CD1c-positive myeloid dendritic cell (primary cell): Measurements from ENCODE around the gene TNFAIP3.
A peak's percentile ranks its signal among the peaks of the same experiment; 100 is the strongest.
"Not testable (repeated sequence)": the region's sequence is repeated elsewhere in the genome, so short reads cannot be mapped to it uniquely, and the experiment has no call there.

ENCODE experiments used
- DNase-seq: peaks from one replicate; pipeline ENCODE4 v3.0.0-alpha.2; 2016; ENCODE audit errors: extremely low spot score

The TNFAIP3 gene

GRCh38 chr6:137844773-137845172 is 22.3 kb upstream of the TNFAIP3 start:
- not testable (repeated sequence) for DNase-seq

DNA sequence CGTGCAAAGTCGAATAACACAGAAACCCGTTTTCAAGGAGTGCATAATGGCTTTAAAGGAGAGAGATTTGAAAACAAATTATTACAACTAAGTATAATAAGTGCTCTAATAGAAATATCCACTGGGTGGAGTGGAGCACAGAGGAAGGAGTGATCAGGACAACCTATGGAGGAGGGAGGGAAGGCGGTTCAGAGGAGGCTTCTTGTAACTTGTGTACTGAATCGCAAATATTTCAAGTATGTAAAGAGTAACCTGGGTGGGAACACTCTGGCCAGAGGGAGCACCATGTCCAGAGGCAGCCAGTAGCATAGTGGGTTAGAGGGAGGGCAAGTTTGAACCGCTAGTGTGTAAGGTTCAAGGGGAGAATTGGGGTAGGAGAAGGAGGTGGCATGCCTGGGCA is 21.6 kb upstream of the TNFAIP3 start:
- no peak for DNase-seq

DNA sequence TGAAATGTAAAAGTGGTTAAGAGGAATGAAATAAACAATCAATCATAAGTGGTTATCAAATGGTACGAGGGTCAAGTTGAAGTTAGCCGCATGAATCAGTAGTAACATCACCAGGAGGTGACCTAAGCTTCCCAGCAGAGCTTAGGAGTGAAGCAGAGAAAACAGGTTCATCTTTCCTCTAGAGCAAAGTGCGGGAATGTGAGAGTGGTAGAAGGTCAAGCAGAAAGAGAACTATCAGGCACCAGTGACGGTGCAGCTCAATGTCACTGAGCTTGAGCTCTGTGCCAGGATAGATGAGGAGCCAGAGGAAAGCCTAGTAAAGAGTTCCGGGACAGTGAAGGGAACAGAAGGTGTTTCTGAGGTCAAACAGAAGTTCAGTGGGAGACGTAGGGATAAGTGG is 20.8 kb upstream of the TNFAIP3 start:
- no peak for DNase-seq

GRCh38 chr6:137846772-137847313 is 20.2 kb upstream of the TNFAIP3 start:
- peak; percentile 94 for DNase-seq

DNA sequence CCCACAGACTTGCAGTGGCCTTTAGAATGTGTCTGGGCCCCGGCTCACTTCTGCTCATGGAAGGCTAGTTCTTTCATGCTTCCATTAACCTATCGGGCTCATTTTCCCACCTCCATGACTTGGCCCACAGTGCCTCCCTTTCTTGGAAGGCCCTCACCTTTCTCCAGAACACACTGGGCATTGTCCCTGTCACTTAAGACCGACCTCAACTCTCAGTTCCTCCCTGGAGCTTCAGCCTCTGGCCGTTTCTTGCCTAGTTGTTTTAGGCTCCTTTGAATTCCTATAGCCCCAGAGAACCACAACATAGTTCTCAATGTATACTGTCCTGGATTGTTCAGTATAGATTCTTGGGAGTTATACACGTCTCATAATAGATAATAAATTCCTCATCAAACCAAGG is 19.3 kb upstream of the TNFAIP3 start:
- DNase-seq, result peak; percentile 68

DNA sequence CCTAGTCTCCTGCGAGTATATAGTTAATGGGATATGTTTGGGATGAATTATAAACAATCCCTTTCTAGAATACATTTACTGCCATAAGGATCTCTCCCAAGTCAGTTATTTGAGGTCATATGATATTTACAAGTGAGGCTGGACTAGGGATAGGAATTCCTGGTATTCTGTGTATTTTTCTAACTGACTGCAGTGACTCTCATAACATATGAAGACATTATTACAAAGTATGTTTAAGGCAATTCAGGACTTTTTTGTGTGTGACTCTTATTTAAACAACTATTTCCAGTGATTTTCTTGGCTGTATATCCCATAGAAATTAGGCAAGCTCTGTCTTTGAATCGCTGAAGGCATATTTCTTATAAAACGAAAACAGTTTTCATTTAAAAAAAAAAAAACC is 18.4 kb upstream of the TNFAIP3 start:
- DNase-seq, result no peak

- DNase-seq, result peak; percentile 34
Measured at GRCh38 chr6:137849181-137849980, 17.7 kb upstream of the TNFAIP3 start.

- no peak for DNase-seq
Measured at GRCh38 chr6:137849981-137850714, 16.9 kb upstream of the TNFAIP3 start.

- DNase-seq, result no peak
Measured at GRCh38 chr6:137850816-137851602, 16.1 kb upstream of the TNFAIP3 start.

GRCh38 chr6:137851669-137852068 is 15.4 kb upstream of the TNFAIP3 start:
- no peak for DNase-seq

GRCh38 chr6:137852346-137852745 is 14.7 kb upstream of the TNFAIP3 start:
- no peak for DNase-seq

- no peak for DNase-seq
Measured at GRCh38 chr6:137852811-137853210, 14.2 kb upstream of the TNFAIP3 start.

- DNase-seq, result no peak
Measured at GRCh38 chr6:137853569-137854213, 13.4 kb upstream of the TNFAIP3 start.

- no peak for DNase-seq
Measured at GRCh38 chr6:137856138-137856898, 10.7 kb upstream of the TNFAIP3 start.

DNA sequence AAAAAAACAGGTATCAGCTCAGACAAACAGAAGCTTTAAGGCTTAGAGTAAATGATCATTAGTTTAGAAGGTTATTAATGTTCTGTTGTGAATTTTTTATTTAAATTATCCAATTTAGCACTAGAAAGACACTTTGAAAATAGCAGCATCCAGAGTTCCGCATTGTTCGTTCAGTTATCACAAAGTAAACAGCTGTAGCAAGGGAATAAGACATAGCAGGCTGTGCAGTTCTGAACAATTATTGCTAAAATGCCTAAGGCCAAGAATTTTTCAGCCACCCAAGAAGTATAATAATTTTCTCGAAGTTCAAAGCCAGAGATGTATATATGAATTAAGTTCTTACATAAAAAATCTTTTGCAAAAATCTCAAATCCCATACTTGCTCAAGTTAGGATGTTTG is 8.0 kb upstream of the TNFAIP3 start:
- no peak for DNase-seq

- no peak for DNase-seq
Measured at GRCh38 chr6:137860394-137861005, 6.6 kb upstream of the TNFAIP3 start.

GRCh38 chr6:137861550-137862337 is 5.3 kb upstream of the TNFAIP3 start:
- DNase-seq, result no peak

DNA sequence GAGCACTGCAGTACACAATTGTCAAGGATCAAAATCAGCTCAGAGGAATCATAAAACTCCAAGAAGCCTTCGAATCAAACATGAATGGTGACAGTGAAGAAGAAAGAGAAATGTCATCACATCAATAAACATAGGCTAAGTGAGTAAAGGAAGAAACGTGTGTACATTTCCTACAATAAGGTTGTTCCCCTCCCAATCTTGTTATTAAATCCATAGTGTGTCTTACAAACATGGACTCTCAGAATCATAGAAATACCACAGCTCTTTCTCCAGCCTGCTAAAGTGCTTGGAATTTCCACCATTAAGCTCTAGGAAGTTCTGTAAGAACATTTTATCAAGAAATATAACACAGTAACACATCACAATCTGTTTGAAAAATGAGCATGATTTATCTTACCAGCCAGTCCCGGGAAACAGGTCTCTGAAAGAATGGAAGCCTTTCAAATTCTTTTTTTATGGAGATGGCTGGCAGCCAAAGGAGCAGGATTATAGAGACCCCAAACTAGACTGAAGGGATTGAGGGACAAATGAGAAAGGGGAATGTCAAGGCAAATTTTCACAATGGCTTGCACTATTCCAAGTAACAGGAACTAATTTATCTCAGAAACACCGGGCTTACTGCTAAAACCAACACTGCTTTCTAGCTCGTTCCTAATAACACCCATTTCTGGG is 4.5 kb upstream of the TNFAIP3 start:
- no peak for DNase-seq
